Astrocyte of the cerebellum (primary cell): ENCODE results near the gene RBMS1.

Experiments used
- DNase-seq: peaks from one replicate; pipeline ENCODE4 v3.0.0-alpha.2; 2011; ENCODE audit warnings: low read depth
- H3K4me3 ChIP-seq: 2 replicates; pipeline ENCODE4 v1.5.1; 2011; ENCODE audit warnings: mild to moderate bottlenecking, low read depth, low read length, moderate library complexity
- CTCF ChIP-seq: IDR thresholded peaks from 2 replicates; pipeline ENCODE4 v1.5.1; 2012; ENCODE audit warnings: low read length, low read depth, moderate library complexity, mild to moderate bottlenecking; ENCODE audit errors: missing control alignments
- in situ Hi-C: cut with HindIII; loops from 2 replicates; pipeline ENCODE4 v1.10.0; 2017; ENCODE audit warnings: low sequenced_read_pairs

Gene RBMS1

GRCh38 chr2:160303527-160303926 is 190.1 kb downstream of the RBMS1 start:
- in situ Hi-C loops = no loop called here
- no peak for DNase-seq
- no peak for TF ChIP-seq CTCF

GRCh38 chr2:160303076-160303475 is 190.5 kb downstream of the RBMS1 start:
- H3K4me3 ChIP-seq = no peak overlapping the region
- no peak for DNase-seq
- TF ChIP-seq CTCF = no peak
- in situ Hi-C loops = no loop called here

More at GRCh38 chr2:160303527-160303926, 190.1 kb downstream of the RBMS1 start:
- H3K4me3 ChIP-seq = no peak overlapping the region

- TF ChIP-seq CTCF = no peak
- in situ Hi-C loops = no loop called here
- DNase-seq = no peak
Observed at GRCh38 chr2:160301420-160301819, 192.2 kb downstream of the RBMS1 start.

GRCh38 chr2:160300203-160300602 is 193.4 kb downstream of the RBMS1 start:
- in situ Hi-C loops = no loop called here
- no peak overlapping the region for H3K4me3 ChIP-seq
- TF ChIP-seq CTCF = no peak
- DNase-seq = no peak

More at GRCh38 chr2:160301420-160301819, 192.2 kb downstream of the RBMS1 start:
- no peak overlapping the region for H3K4me3 ChIP-seq

- in situ Hi-C loops = no loop called here
- DNase-seq = no peak
- no peak for TF ChIP-seq CTCF
- H3K4me3 ChIP-seq = no peak overlapping the region
Observed at GRCh38 chr2:160299540-160299939, 194.1 kb downstream of the RBMS1 start.

GRCh38 chr2:160298960-160299359 is 194.6 kb downstream of the RBMS1 start:
- no peak overlapping the region for H3K4me3 ChIP-seq
- no peak for DNase-seq
- TF ChIP-seq CTCF = no peak
- in situ Hi-C loops = no loop called here
